Cardiac fibroblast (primary cell): ENCODE measurements around the gene DEDD2.

Source experiments
- DNase-seq, 2 donors: peaks; one replicate each; pipeline versions ENCODE4 v3.0.0 to v3.0.0-alpha.2; 2010; ENCODE audit warnings: low read depth in 2 of 2
- H3K4me3 ChIP-seq, 2 donors: replicated peaks in 1 of 2; 1 replicate in 1 of 2; 2 replicates in 1 of 2; pipeline ENCODE4 v1.5.1; 2011; ENCODE audit warnings: low read depth in 2 of 2, low read length in 2 of 2, mild to moderate bottlenecking in 2 of 2, moderate library complexity in 1 of 2
- CTCF ChIP-seq: IDR thresholded peaks from one replicate; pipeline ENCODE4 v1.5.1; 2011; ENCODE audit warnings: low read depth, mild to moderate bottlenecking, low read length, inconsistent platforms

Gene DEDD2

GRCh38 chr19:42254089-42254849 is 36.8 kb upstream of the DEDD2 start:
- peak; percentile 58 for DNase-seq
- no peak for TF ChIP-seq CTCF
- H3K4me3 ChIP-seq = peak overlapping the region; percentile 96 to 100

- H3K4me3 ChIP-seq = peak overlapping the region; percentile 96 to 100
- no peak for TF ChIP-seq CTCF
- peak in 1 of 2 donors; percentile 56 for DNase-seq
Measured at GRCh38 chr19:42253245-42254088, 36.0 kb upstream of the DEDD2 start.

GRCh38 chr19:42252365-42253244 is 35.1 kb upstream of the DEDD2 start:
- peak; percentile 50 to 66 for DNase-seq
- peak overlapping the region; percentile 82 to 96 for H3K4me3 ChIP-seq
- no peak for TF ChIP-seq CTCF

- no peak for TF ChIP-seq CTCF
- H3K4me3 ChIP-seq = peak overlapping the region; percentile 82 to 96
- no peak for DNase-seq
Measured at GRCh38 chr19:42251572-42252358, 34.3 kb upstream of the DEDD2 start.

- peak overlapping the region; percentile 41 to 82 for H3K4me3 ChIP-seq
- DNase-seq = peak; percentile 63 to 72
- no peak for TF ChIP-seq CTCF
Measured at GRCh38 chr19:42250666-42251531, 33.4 kb upstream of the DEDD2 start.
